Measurements from ENCODE around the gene ROR2.
A peak's percentile ranks its signal among the peaks of the same experiment; 100 is the strongest.

ROR2 gene

GRCh38 chr9:91768507-91768906, 181.5 kb downstream of the ROR2 start:
- DNase-seq = no peak

- DNase-seq = no peak
These were observed 183.5 kb downstream of the ROR2 start for GRCh38 chr9:91766315-91767069.

DNA sequence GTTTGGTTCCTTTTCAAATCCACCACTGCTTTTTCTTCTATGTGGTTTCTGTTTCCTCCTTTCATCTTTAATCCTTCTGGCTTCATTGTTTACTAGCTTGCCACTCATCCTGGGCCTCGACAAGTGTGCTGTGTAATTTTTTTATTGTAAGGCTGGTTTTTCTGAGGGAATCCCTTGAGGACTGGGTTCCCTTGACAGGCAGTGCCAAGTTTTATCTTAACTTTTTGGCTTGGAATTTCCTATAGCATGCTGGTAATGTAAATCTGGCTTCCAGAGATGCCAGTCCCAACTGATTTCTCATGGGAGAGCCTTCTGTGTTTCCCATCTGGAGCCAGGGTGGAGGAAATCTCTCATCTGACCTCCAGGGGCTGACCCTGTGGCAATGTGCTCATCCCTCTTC, 184.7 kb downstream of the ROR2 start:
- DNase-seq = no peak

DNA sequence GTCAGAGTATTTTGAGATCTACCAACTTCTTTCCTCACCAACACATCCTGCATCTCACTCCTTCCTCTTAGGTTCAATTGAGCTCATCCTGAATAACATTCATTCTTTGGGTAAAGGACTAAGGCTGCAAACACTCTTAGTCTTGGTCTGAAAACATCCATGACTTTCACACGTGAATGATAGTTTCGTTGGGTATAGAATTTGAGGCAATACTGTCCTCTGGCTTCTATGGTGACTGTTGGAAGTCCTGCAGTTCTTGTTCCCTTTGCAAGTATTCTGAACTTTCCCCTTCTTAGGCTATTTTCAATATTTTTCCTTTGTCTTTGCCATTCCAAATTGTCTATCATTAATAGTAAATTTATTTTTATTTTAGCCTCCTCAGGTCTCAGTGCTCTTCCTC, 185.4 kb downstream of the ROR2 start:
- no peak for DNase-seq

DNA sequence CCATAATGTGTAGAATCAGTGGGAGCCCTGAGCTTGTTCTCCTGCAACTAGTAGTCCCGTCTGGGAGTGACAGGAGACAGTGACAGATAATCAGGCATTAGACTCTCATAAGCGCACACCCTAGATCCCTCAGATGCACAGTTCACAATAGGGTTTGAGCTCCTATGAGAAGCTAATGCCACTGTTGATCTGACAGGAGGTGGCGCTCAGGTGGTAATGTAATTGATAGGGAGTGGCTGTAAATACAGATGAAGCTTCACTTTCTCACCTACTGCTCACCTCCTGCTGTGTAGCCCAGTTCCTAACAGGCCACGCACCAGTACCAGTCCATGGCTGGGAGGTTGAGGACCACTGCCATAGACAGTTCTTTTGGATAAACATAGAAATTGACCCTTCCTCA, 188.7 kb downstream of the ROR2 start:
- no peak for DNase-seq

DNA sequence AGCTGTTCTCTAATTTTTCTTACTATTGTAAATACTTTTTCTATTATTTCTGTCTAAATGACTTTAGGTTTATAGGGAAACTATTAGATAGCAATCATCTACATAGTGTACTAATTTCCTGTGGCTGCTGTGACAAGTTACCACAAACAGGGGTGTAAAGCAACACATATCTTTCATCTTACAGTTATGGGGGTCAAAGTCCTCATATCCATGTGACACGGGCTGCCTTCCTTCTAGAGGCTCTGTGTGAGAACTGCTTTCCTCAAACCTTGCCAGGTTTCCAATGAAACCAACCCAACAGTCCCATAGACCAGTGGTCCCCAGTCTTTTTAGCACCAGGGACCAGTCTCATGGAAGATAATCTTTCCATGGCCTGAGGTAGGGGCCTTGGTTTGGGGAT, 189.1 kb downstream of the ROR2 start:
- DNase-seq = no peak

- no peak for DNase-seq
These were observed 191.5 kb downstream of the ROR2 start for GRCh38 chr9:91758491-91758981.

DNA sequence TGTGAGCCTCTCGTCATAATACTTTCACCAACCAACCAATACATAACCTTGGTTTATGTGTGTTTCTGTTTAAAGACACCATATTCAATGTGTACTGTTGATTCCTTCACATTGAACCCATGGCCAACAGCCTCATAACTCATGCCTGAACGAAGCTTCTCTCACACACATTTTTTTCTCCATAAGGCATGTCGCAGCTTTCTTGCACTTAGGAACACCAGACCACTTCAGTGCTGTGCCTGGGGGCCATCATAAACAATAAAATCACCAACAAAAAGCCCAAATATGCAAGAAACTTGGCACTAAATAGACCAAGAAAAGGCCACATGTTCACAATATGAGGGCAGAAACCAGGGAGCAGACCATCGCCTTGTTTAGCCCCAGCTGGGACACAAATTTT, 192.2 kb downstream of the ROR2 start:
- no peak for DNase-seq

GRCh38 chr9:91756510-91756780, 193.6 kb downstream of the ROR2 start:
- DNase-seq = no peak

DNA sequence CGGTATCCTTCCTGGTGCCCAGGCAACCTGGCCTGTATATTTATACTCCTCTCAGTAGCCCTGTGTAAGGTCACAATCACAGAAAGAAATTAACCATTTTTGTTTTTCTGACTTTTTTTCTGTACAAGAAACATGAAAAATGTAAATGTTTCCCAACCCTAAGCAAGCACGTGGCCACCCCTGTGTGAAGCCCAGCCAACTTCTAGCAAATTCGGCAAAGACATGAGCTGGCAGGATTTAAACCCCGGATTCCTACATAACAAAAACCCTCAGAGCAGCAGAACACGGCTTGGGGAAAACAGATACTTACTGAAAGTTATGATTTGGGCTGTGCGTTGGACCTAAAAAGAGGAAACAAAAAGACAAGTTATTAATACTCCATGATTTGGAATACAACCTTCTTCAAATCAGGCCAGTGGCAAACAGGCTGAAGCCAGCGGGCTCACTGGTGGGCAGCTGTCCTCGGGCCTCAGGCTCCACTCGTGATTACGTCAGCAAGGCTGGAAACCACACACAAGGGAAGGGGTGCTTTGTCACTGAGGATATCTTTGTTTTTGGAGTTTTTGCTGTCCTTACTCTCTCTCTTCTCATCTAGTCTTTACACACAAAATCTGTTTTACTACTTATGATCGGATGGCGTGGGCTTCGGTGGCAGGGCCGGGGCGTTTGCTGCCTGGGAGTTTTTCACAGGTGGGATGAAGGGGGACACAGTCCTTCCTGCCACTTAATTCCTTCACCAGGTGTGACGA, 194.1 kb downstream of the ROR2 start:
- no peak for DNase-seq

GRCh38 chr9:91753711-91754110, 196.3 kb downstream of the ROR2 start:
- DNase-seq = no peak

DNA sequence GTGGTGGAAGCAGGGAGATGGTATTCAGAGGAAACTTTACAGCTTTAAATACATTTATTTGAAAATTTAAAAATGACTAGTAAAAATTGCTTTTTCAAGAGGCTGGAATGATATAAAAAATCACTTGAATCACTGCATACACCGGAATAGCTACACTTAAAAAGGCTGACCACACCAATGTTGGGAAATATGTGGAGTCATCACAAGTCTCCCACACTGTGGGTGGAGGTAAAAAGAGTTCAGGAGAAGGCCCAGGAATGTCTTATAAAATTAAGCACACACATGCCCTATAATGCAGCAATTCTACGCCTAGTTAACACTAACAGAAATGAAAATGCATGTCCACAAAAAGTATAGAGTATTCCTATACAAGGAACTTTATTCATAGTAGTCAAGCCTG, 198.1 kb downstream of the ROR2 start:
- DNase-seq = no peak

DNA sequence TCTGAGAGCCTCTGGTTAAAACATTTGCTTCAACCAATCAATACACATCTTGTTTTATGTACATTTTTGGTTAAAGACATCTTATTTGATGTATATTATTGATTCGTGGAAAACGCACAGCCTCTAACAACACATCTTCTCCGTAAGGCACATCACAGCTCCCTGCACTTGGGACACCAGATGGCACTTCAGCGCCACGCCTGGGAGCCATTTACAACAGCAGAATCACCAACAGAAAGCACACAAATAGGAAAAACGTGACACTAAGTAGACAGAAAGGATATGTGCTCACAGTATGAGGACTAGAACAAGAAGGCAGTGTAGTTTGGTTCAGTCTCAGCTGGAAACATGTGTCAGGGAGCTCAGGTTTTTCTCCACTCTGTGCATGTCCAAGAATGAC, 199.7 kb downstream of the ROR2 start:
- no peak for DNase-seq

- no peak for DNase-seq
These were observed 203.1 kb downstream of the ROR2 start for GRCh38 chr9:91746904-91747303.

DNA sequence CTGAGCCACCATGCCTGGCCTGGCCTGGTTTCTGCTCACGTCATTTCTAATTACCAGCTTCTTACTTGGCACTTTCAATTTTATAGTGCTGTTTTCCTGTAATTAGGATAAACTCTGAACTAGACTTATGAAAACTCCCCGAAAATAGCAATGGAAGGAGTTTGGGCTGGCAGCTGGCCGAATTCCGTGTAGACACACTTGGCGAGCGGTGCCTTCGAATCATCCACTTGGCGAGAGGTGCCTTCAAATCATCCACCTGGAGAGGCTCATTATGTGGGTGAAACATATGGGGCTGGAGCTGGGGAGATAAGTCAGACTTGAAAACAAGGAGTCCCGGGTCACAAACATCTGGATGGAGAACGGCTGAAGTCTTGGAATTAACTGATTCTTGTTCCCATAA, 203.7 kb downstream of the ROR2 start:
- no peak for DNase-seq

DNA sequence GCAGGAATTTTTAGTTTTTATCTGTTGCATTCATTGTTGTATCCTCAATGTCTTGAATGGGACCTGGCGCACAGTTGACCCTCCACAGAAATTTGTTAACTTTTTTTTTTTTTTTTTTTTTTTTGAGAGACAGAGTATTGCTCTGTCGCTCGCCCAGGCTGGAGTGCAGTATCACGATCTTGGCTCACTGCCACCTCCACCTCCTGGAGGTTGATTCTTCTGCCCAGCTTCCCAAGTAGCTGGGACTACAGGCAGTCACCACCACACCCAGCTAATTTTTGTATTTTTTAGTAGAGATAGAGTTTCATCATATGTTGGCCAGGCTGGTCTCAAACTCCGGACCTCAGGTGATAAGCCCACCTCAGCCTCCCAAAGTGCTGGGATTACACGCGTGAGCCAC, 205.9 kb downstream of the ROR2 start:
- DNase-seq = no peak

GRCh38 chr9:91741522-91741921, 208.5 kb downstream of the ROR2 start:
- no peak for DNase-seq

DNA sequence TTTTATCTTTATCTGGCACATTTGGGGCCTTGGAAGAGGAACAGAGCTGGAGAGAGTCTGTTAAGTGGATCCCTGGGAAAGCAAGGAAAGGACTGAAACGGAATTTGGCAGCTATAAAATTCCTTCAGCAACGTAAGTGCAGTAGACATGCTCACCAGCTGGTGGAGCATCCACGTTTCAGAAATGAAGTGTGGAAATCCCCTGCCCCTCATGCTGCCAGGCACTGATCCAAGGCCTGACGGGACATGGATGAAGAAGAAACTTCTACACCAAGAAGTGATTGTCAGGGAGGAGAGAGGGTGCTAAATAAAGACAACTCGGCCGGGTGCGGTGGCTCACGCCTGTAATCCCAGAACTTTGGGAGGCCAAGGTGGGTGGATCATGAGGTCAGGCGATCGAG, 209.3 kb downstream of the ROR2 start:
- peak; percentile 65 for DNase-seq

GRCh38 chr9:91736898-91737601, 213.0 kb downstream of the ROR2 start:
- no peak for DNase-seq

GRCh38 chr9:91736311-91736710, 213.7 kb downstream of the ROR2 start:
- DNase-seq = no peak

- no peak for DNase-seq
These were observed 215.0 kb downstream of the ROR2 start for GRCh38 chr9:91735049-91735448.

DNA sequence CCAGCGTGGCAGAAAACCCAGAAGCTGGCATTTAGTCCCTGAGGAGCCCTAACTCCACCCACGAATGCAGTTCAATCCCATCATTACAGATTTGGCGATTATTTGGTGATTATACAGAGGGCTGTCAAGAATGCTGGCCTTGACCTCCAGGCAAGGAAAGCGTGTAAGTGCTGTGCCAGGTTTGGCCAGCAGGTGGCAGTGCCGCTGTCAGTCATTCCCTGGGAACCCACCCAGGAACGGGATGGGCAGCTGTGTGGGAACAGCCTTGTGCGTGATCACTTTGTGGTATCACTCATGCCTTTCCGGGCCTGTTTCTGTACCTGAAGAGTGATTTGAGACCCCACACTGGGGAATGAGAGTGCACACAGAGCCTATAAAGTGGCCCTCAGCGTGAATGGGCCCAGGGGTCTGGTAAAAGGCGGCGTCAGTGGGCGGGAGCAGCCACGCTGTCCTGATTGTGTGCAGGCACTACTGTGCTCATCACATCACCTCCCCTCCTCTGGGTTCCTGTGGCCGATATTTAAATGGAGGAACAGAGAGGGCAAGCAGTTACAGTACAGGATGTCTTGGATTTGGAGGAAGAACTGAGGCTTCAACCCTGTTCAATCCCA, 215.6 kb downstream of the ROR2 start:
- DNase-seq = peak; percentile 65

DNA sequence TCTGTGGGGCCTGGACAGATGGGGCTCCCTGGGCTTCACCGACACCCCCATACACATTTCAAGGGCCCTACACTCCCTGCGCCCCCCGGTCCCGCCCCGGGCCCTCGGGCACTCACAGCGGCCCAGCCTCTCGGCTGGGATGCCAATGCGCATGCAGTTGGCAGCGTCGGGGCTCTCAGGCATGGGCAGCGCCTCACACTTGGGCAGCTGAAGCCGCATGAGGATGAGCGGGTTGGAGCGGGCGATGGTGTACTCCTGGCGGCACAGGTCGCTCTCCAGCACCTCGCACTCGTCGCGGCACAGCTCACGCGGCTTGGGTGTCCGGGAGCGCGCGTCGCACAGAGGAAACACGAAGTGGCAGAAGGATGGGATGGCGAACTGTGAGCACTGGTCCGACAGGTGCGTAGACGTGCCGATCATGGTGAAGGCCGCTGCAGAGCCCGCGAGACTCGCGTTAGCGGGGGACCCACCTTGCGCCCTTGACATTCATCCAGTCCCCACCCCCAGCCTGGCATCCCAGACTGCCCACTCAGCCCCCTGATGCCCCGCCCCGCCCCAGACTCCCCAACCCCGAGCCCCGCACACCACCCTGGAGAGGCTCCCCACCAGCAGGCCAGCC, 216.9 kb downstream of the ROR2 start:
- DNase-seq = no peak

Measured in left hindlimb (tissue), 1 donor.